Vagina (tissue), 2 donors: ENCODE data around the gene EPHB6. TPM values are rescaled to one million over a fixed set of nuclear protein-coding genes. Genes with fewer than 3 reads are reported as not detected.

Experiments used
- DNase-seq, 2 donors: peaks; one replicate each; pipeline ENCODE4 v3.0.0-alpha.2; 2017; ENCODE audit errors: extremely low spot score in 2 of 2
- H3K27ac ChIP-seq: fragments of 200-600 bp; sonication (generic); one replicate; pipeline ENCODE4 v1.5.1; 2019
- H3K27me3 ChIP-seq: fragments of 200-600 bp; sonication (generic); one replicate; pipeline ENCODE4 v1.5.1; 2019
- H3K36me3 ChIP-seq, 2 donors: fragments of 200-600 bp; sonication (generic); one replicate each; pipeline ENCODE4 v1.5.1; 2017 to 2019
- H3K4me1 ChIP-seq: fragments of 200-600 bp; sonication (generic); one replicate; pipeline ENCODE4 v1.5.1; 2019
- H3K4me3 ChIP-seq, 2 donors: fragments of 200-600 bp; sonication (generic); 1 replicate in 1 of 2; 2 replicates in 1 of 2; pipeline ENCODE4 v1.5.1; 2016 to 2019
- H3K9me3 ChIP-seq: fragments of 200-600 bp; sonication (generic); one replicate; pipeline ENCODE4 v1.5.1; 2019
- CTCF ChIP-seq, 3 experiments: fragments of 450-650 bp in 2 of 3; fragments of 200-600 bp in 1 of 3; sonication (generic) in 1 of 3; IDR thresholded peaks; one replicate each; pipeline ENCODE4 v1.5.1; 2017 to 2019; ENCODE audit warnings: antibody characterized with exemption in 3 of 3, mild to moderate bottlenecking in 2 of 3, moderate library complexity in 2 of 3
- POLR2A ChIP-seq, 2 donors: fragments of 450-650 bp; IDR thresholded peaks; one replicate each; pipeline ENCODE4 v1.6.1; 2017; ENCODE audit warnings: antibody characterized with exemption in 2 of 2, mild to moderate bottlenecking in 2 of 2, moderate library complexity in 2 of 2
- POLR2AphosphoS5 ChIP-seq, 2 donors: sonication (generic); formaldehyde crosslinking; IDR thresholded peaks; one replicate each; pipeline ENCODE4 v1.9.0; 2017; ENCODE audit warnings: antibody characterized with exemption in 2 of 2, mild to moderate bottlenecking in 2 of 2, low read depth in 1 of 2; ENCODE audit not compliant: insufficient read depth in 1 of 2
- intact Hi-C: fragments of 100-400 bp; cut with DNase I; formaldehyde crosslinking; loops from one replicate; pipeline ENCODE4 v1.15.1; 2023
- total RNA-seq: library from RNA; depleted of rRNA; stranded (reverse); fragments of >200 nt; gene quantifications from one replicate; pipeline ENCODE4 v1.2.3, GENCODE V29; 2016

Gene EPHB6
- total RNA-seq, 1 donor from 2014 or later, result 68.3 TPM

- TF ChIP-seq CTCF (IDR thresholded peaks at IDR 0.05) (no peak), POLR2A (IDR thresholded peaks at IDR 0.05) (no peak), POLR2AphosphoS5 (IDR thresholded peaks at IDR 0.05; ENCODE audit: insufficient read depth in 1 of 2, low read depth in 1 of 2) (no peak)
- Histone ChIP-seq H3K9me3 (no peaks in the 10 kb centered on the region), H3K4me1 (peaks cover 12% of the 10 kb centered on the region), H3K27me3 (no peaks in the 10 kb centered on the region), H3K27ac (no peak overlapping the region), H3K36me3 (no peaks in the 10 kb centered on the region), H3K4me3 (no peak overlapping the region)
- intact Hi-C loops, result no loop called here
- DNase-seq, result peak in 1 of 2 donors; percentile 64
These were observed 28.9 kb downstream of the EPHB6 start for GRCh38 chr7:142883571-142884285.

GRCh38 chr7:142884286-142884640 lies 29.4 kb downstream of the EPHB6 start:
- H3K27ac ChIP-seq, result no peak overlapping the region
- peaks cover 12% of the 10 kb centered on the region for H3K4me1 ChIP-seq
- TF ChIP-seq POLR2AphosphoS5 (IDR thresholded peaks at IDR 0.05; ENCODE audit: insufficient read depth in 1 of 2, low read depth in 1 of 2) (no peak), POLR2A (IDR thresholded peaks at IDR 0.05) (no peak), CTCF (IDR thresholded peaks at IDR 0.05) (no peak)
- intact Hi-C loops, result no loop called here
- H3K27me3 ChIP-seq, result no peaks in the 10 kb centered on the region
- no peaks in the 10 kb centered on the region for H3K36me3 ChIP-seq
- H3K4me3 ChIP-seq, result no peak overlapping the region
- no peaks in the 10 kb centered on the region for H3K9me3 ChIP-seq
- no peak for DNase-seq

GRCh38 chr7:142885311-142886230 lies 30.7 kb downstream of the EPHB6 start, which contains the start of gene TRPV6:
TRPV6 (minus strand) TSS chr7:142885745.
- Histone ChIP-seq H3K27me3 (no peaks in the 10 kb centered on the region), H3K36me3 (no peaks in the 10 kb centered on the region), H3K27ac (no peak within 1 kb of the TSS), H3K4me3 (no peak within 1 kb of the TSS), H3K4me1 (peaks cover 12% of the 10 kb centered on the region), H3K9me3 (no peaks in the 10 kb centered on the region)
- no peak for DNase-seq
- intact Hi-C loops, result no loop called here
- TF ChIP-seq POLR2A (IDR thresholded peaks at IDR 0.05) (no peak), CTCF (IDR thresholded peaks at IDR 0.05) (no peak), POLR2AphosphoS5 (IDR thresholded peaks at IDR 0.05; ENCODE audit: insufficient read depth in 1 of 2, low read depth in 1 of 2) (no peak)

GRCh38 chr7:142886866-142887265 lies 32.0 kb downstream of the EPHB6 start:
- Histone ChIP-seq H3K27me3 (no peaks in the 10 kb centered on the region), H3K36me3 (no peaks in the 10 kb centered on the region), H3K27ac (no peak overlapping the region), H3K4me1 (peaks cover 12% of the 10 kb centered on the region), H3K4me3 (no peak overlapping the region), H3K9me3 (no peaks in the 10 kb centered on the region)
- intact Hi-C loops, result no loop called here
- no peak for DNase-seq
- no peak for TF ChIP-seq POLR2AphosphoS5 (IDR thresholded peaks at IDR 0.05; ENCODE audit: insufficient read depth in 1 of 2, low read depth in 1 of 2)
- no peak for TF ChIP-seq POLR2A (IDR thresholded peaks at IDR 0.05)
- no peak for TF ChIP-seq CTCF (IDR thresholded peaks at IDR 0.05)
